Testis (tissue), 3 donors: Measurements from ENCODE around the gene TGM2. TPM values are rescaled to one million over a fixed set of nuclear protein-coding genes. Genes with fewer than 3 reads are reported as not detected.

ENCODE experiments used
- DNase-seq: peaks from one replicate; pipeline ENCODE4 v3.0.0-alpha.2; 2019
- H3K27ac ChIP-seq, 2 donors: fragments of 200-600 bp; sonication (generic); one replicate each; pipeline ENCODE4 v1.5.1; 2019
- H3K27me3 ChIP-seq: fragments of 200-600 bp; sonication (generic); one replicate; pipeline ENCODE4 v1.5.1; 2019
- H3K36me3 ChIP-seq: fragments of 200-600 bp; sonication (generic); one replicate; pipeline ENCODE4 v1.5.1; 2017; ENCODE audit warnings: low read depth; ENCODE audit errors: missing control alignments
- H3K4me1 ChIP-seq: fragments of 200-600 bp; sonication (generic); one replicate; pipeline ENCODE4 v1.5.1; 2019
- H3K4me3 ChIP-seq, 2 donors: fragments of 200-600 bp; sonication (generic); one replicate each; pipeline ENCODE4 v1.5.1; 2017 to 2019
- H3K9me3 ChIP-seq: fragments of 200-600 bp; sonication (generic); one replicate; pipeline ENCODE4 v1.5.1; 2017
- POLR2A ChIP-seq: fragments of 450-650 bp; IDR thresholded peaks from one replicate; pipeline ENCODE4 v1.6.1; 2017; ENCODE audit warnings: antibody characterized with exemption, mild to moderate bottlenecking, moderate library complexity
- WGBS, 2 donors: methylation state at CpG; one replicate each; pipeline ENCODE4 v1.1.5; 2018; 5-methylcytosine and 5-hydroxymethylcytosine counted together
- intact Hi-C: fragments of 100-400 bp; cut with DNase I; formaldehyde crosslinking; loops from one replicate; pipeline ENCODE4 v1.15.1; 2023; ENCODE audit warnings: low total_unique reads
- polyA plus RNA-seq: library from polyadenylated mRNA; stranded (reverse); fragments of 350-450 nt; fragmentation: Illumina TruSeq; extraction: RNeasy Lipid Tissue Mini Kit (QIAGEN cat#74804); gene quantifications from one replicate; pipeline ENCODE4 v1.2.3, GENCODE V29; 2014; ENCODE audit warnings: low read depth, low replicate concordance; ENCODE audit not compliant: insufficient read depth
- total RNA-seq, 2 donors: library from RNA; depleted of rRNA; stranded (reverse); fragments of >200 nt; gene quantifications; one replicate each; pipeline ENCODE4 v1.2.3, GENCODE V29; 2016
- TF ChIP-seq, protein P1 (sequence below), 3 experiments: fragments of 450-650 bp in 2 of 3; fragments of 200-600 bp in 1 of 3; sonication (generic) in 1 of 3; IDR thresholded peaks; one replicate each; pipeline ENCODE4 v1.5.1; 2016 to 2019; ENCODE audit warnings: antibody characterized with exemption in 3 of 3, mild to moderate bottlenecking in 2 of 3, moderate library complexity in 1 of 3

TGM2 gene
- total and polyA plus RNA-seq, 3 donors from 2014 or later = 3.2 to 49.0 (median 8.5) TPM

DNA sequence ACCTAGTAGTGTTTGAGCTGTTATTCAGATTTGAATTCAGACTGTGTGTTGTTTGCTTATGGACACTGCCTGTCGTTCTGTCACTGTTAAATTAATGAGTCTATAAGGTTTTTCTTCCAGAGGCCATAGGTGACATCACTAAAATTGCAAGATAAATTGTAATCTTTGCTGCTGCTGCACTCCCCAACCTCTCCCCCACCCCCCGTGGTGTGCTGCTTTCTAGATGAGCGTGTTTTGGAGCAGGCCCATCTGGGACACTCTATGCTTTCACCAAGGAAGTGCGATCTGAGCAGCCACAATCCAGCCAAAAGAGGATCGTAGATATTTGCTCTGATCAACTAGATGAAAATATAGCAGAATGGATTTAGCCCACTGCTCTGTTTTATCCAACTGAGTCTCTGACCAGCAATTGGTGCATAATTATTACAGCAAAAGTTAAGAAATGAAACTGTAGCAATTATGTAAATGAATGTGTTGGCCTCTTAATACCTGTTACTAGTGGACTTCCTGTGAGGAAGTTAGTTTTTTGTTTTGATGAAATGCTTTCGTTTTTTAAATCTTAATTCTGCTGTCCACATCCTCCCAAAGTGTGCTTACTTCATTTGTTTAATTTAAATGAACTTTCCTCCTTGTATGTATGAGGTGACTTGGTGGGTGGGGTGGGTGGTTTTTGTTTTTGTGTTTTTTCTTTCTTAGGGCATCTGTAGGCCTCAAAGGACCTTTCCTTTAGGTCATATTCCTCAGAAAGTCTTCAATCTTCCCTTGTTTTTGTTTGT lies 73.4 kb downstream of the TGM2 start:
- no peak for DNase-seq
- Histone ChIP-seq H3K4me3 (no peak overlapping the region), H3K9me3 (no peaks in the 10 kb centered on the region), H3K27ac (no peak overlapping the region), H3K4me1 (peaks cover 17% of the 10 kb centered on the region), H3K36me3 (no peaks in the 10 kb centered on the region), H3K27me3 (no peaks in the 10 kb centered on the region)
- no peak for TF ChIP-seq POLR2A
- TF ChIP-seq, protein P1, sequence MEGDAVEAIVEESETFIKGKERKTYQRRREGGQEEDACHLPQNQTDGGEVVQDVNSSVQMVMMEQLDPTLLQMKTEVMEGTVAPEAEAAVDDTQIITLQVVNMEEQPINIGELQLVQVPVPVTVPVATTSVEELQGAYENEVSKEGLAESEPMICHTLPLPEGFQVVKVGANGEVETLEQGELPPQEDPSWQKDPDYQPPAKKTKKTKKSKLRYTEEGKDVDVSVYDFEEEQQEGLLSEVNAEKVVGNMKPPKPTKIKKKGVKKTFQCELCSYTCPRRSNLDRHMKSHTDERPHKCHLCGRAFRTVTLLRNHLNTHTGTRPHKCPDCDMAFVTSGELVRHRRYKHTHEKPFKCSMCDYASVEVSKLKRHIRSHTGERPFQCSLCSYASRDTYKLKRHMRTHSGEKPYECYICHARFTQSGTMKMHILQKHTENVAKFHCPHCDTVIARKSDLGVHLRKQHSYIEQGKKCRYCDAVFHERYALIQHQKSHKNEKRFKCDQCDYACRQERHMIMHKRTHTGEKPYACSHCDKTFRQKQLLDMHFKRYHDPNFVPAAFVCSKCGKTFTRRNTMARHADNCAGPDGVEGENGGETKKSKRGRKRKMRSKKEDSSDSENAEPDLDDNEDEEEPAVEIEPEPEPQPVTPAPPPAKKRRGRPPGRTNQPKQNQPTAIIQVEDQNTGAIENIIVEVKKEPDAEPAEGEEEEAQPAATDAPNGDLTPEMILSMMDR (IDR thresholded peaks at IDR 0.05) = no peak
- 47 to 48% methylated on average over 6 of the region's 6 CpGs for WGBS, 2 donors
- intact Hi-C loops = no loop called here

DNA sequence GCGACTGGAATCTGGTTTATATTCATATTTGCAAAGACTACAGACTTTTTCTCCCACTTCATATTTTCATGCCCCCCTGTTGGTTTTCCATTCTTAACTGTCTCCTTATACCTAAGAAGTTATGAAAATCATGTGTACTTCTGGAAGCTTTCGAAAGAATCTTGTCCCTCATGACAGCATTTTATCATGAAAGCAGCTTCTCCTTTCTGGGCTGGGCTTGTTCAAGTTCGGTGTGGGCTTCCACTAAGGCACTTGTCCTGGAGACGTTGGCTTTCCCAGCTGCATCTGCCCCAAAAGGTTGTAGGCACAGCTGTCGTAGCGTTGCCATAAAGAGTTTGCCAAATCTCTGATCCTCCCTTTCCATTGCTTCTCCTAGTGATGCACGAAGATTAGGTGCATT lies 75.0 kb downstream of the TGM2 start:
- intact Hi-C loops = no loop called here
- Histone ChIP-seq H3K9me3 (no peaks in the 10 kb centered on the region), H3K4me3 (no peak overlapping the region), H3K36me3 (no peaks in the 10 kb centered on the region), H3K27ac (no peak overlapping the region), H3K27me3 (no peaks in the 10 kb centered on the region), H3K4me1 (peaks cover 11% of the 10 kb centered on the region)
- 83 to 92% methylated on average over 7 of the region's 7 CpGs for WGBS, 2 donors
- TF ChIP-seq, protein P1 (IDR thresholded peaks at IDR 0.05) = no peak
- no peak for TF ChIP-seq POLR2A
- no peak for DNase-seq

DNA sequence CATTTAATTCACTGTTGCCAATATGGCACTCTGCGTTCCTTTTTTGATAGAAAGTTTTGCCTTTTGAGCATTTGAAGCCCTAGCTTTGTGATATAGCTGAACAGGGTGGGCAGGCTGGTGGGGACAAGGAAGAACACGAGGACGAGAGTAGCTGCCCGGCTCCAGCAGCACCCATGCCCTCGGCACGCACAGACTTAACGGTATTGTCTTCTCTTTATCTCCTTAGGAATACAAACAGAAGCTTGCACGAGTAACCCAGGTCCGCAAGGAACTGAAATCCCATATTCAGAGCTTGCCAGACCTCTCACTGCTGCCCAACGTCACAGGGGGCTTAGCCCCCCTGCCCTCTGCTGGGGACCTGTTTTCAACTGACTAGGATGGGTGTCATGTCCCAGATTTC lies 75.6 kb downstream of the TGM2 start:
- 90 to 95% methylated on average over 10 of the region's 10 CpGs for WGBS, 2 donors
- H3K4me1 ChIP-seq = peaks cover 5% of the 10 kb centered on the region

DNA sequence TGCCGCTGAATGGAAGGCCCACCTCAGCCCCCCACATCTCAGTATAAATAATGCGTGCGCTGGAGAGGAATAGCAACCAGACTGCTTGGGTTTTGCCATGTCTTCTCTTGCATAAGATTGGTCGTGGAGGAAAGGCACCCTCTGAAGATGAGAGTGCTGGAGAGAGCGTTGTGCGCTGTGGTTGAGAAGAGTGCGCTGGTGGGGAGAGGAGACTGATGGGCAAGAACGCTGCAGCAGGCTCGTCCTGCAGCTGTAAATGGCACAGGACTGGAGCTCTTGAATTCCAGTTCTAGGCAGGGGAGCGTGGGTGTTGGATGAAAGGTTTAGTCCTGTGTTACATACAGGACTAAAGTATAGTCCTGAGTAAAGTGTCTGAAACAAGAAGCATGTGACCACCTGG lies 80.0 kb downstream of the TGM2 start:
- Histone ChIP-seq H3K4me1 (no peaks in the 10 kb centered on the region), H3K36me3 (no peaks in the 10 kb centered on the region), H3K9me3 (no peaks in the 10 kb centered on the region), H3K27me3 (no peaks in the 10 kb centered on the region), H3K4me3 (no peak overlapping the region), H3K27ac (no peak overlapping the region)
- TF ChIP-seq, protein P1 (IDR thresholded peaks at IDR 0.05) = no peak
- no peak for TF ChIP-seq POLR2A
- WGBS, 2 donors = 83 to 88% methylated on average over 10 of the region's 10 CpGs
- intact Hi-C loops = no loop called here
- DNase-seq = no peak

More for the DNA sequence above, 75.6 kb downstream of the TGM2 start:
- no peak for TF ChIP-seq POLR2A
- TF ChIP-seq, protein P1 (IDR thresholded peaks at IDR 0.05) = no peak
- DNase-seq = no peak
- H3K27ac ChIP-seq = no peak overlapping the region
- no peaks in the 10 kb centered on the region for H3K36me3 ChIP-seq
- no peaks in the 10 kb centered on the region for H3K9me3 ChIP-seq
- intact Hi-C loops = no loop called here
- H3K4me3 ChIP-seq = no peak overlapping the region
- H3K27me3 ChIP-seq = no peaks in the 10 kb centered on the region
